Endodermal cell (in vitro differentiated cells): ENCODE results near the gene HOXA5. TPM values are rescaled to one million over a fixed set of nuclear protein-coding genes. Genes with fewer than 3 reads are reported as not detected.

Experiments
- DNase-seq: peaks from one replicate; pipeline ENCODE4 v3.0.0-alpha.2; 2017
- H3K27ac ChIP-seq: 2 replicates; pipeline ENCODE4 v1.5.1; 2013; ENCODE audit warnings: mild to moderate bottlenecking, low read depth, low read length, moderate library complexity
- H3K27me3 ChIP-seq: 2 replicates; pipeline ENCODE4 v1.6.1; 2013; ENCODE audit warnings: mild to moderate bottlenecking, low read length, moderate library complexity; ENCODE audit not compliant: insufficient read depth, control insufficient read depth, poor library complexity, severe bottlenecking
- H3K36me3 ChIP-seq: 2 replicates; pipeline ENCODE4 v1.7.0; 2013; ENCODE audit warnings: mild to moderate bottlenecking, low read length, moderate library complexity; ENCODE audit not compliant: control insufficient read depth, insufficient read depth
- H3K4me1 ChIP-seq: one replicate; pipeline ENCODE4 v1.7.0; 2013; ENCODE audit warnings: low read length; ENCODE audit not compliant: control insufficient read depth, insufficient read depth
- H3K4me3 ChIP-seq: 2 replicates; pipeline ENCODE4 v1.5.1; 2013; ENCODE audit warnings: mild to moderate bottlenecking, low read length, moderate library complexity
- H3K9ac ChIP-seq: 2 replicates; pipeline ENCODE4 v1.6.1; 2013; ENCODE audit warnings: mild to moderate bottlenecking, low read length, moderate library complexity; ENCODE audit not compliant: poor library complexity, severe bottlenecking; ENCODE audit errors: extremely low read depth
- H3K9me3 ChIP-seq: 2 replicates; pipeline ENCODE4 v1.6.1; 2013; ENCODE audit warnings: mild to moderate bottlenecking, low read length, moderate library complexity; ENCODE audit not compliant: control insufficient read depth
- H3K27ac Mint-ChIP-seq: 2 replicates; pipeline ENCODE4 v1.8.0; 2020; ENCODE audit warnings: mixed read lengths
- H3K27me3 Mint-ChIP-seq: 2 replicates; pipeline ENCODE4 v1.8.0; 2021; ENCODE audit warnings: mild to moderate bottlenecking, mixed read lengths; ENCODE audit not compliant: insufficient read depth
- H3K36me3 Mint-ChIP-seq: 2 replicates; pipeline ENCODE4 v1.8.0; 2020; ENCODE audit warnings: low read depth, mixed read lengths
- H3K4me1 Mint-ChIP-seq: 2 replicates; pipeline ENCODE4 v1.8.0; 2020; ENCODE audit warnings: mixed read lengths
- H3K4me3 Mint-ChIP-seq: 2 replicates; pipeline ENCODE4 v1.8.0; 2020; ENCODE audit warnings: mild to moderate bottlenecking, moderate library complexity, mixed read lengths
- H3K9me3 Mint-ChIP-seq: 2 replicates; pipeline ENCODE4 v1.8.0; 2020; ENCODE audit warnings: mild to moderate bottlenecking, mixed read lengths
- CTCF ChIP-seq: fragments of 200-600 bp; sonication (generic); conservative IDR thresholded peaks from 2 replicates; pipeline ENCODE4 v1.5.0; 2021; ENCODE audit warnings: antibody characterized with exemption, mild to moderate bottlenecking
- WGBS, 2 experiments: methylation state at CpG; one replicate each; pipeline versions ENCODE4 v1.1.5 to v1.1.7; 2013; ENCODE audit warnings: missing lambda C conversion rate in 2 of 2, mixed read lengths in 1 of 2; ENCODE audit not compliant: insufficient coverage in 1 of 2, insufficient read length in 1 of 2; 5-methylcytosine and 5-hydroxymethylcytosine counted together
- total RNA-seq, 2 donors: library from RNA; stranded (reverse); fragmentation: NEBNext Ultra II Directional in 1 of 2; extraction: Animal tissue kit (Norgen Biotek cat#: 25700) in 1 of 2; gene quantifications; 2 replicates in 1 of 2; 3 replicates in 1 of 2; pipeline ENCODE4 v1.2.1, GENCODE V29; 2021

The HOXA5 gene
- total RNA-seq, 2 donors from 2014 or later: not detected

- no peak overlapping the region for H3K27ac Mint-ChIP-seq
- 41 to 46% methylated on average over 3 to 6 of the region's 6 CpGs for WGBS, 2 experiments
- H3K27me3 ChIP-seq: peaks cover 100% of the 10 kb centered on the region
- TF ChIP-seq CTCF: no peak
- H3K36me3 ChIP-seq: no peaks in the 10 kb centered on the region
- peaks cover 28% of the 10 kb centered on the region for H3K4me1 Mint-ChIP-seq
- H3K4me3 ChIP-seq: no peak overlapping the region
- H3K27ac ChIP-seq: no peak overlapping the region
- no peaks in the 10 kb centered on the region for H3K36me3 Mint-ChIP-seq
- peaks cover 5% of the 10 kb centered on the region for H3K9me3 Mint-ChIP-seq
- no peaks in the 10 kb centered on the region for H3K9me3 ChIP-seq
- H3K9ac ChIP-seq: no peak overlapping the region
- peaks cover 100% of the 10 kb centered on the region for H3K27me3 Mint-ChIP-seq
- no peak for DNase-seq
- no peak overlapping the region for H3K4me3 Mint-ChIP-seq
- H3K4me1 ChIP-seq: no peaks in the 10 kb centered on the region
Observed at GRCh38 chr7:27093184-27093895, 50.1 kb downstream of the HOXA5 start.

- Mint-ChIP-seq H3K4me3 (no peak overlapping the region), H3K4me1 (peaks cover 28% of the 10 kb centered on the region), H3K27ac (no peak overlapping the region), H3K27me3 (peaks cover 100% of the 10 kb centered on the region), H3K9me3 (peaks cover 7% of the 10 kb centered on the region), H3K36me3 (no peaks in the 10 kb centered on the region)
- TF ChIP-seq CTCF: no peak
- no peak for DNase-seq
- Histone ChIP-seq H3K27me3 (peaks cover 100% of the 10 kb centered on the region), H3K4me1 (no peaks in the 10 kb centered on the region), H3K9ac (no peak overlapping the region), H3K9me3 (no peaks in the 10 kb centered on the region), H3K36me3 (no peaks in the 10 kb centered on the region), H3K4me3 (no peak overlapping the region), H3K27ac (no peak overlapping the region)
- WGBS, 2 experiments: 75% methylated on average over 1 of the region's 1 CpG; no CpG with 5 or more reads in 1 of the 2 experiments
Observed at GRCh38 chr7:27092819-27093110, 50.7 kb downstream of the HOXA5 start.

GRCh38 chr7:27091941-27092818 lies 51.3 kb downstream of the HOXA5 start:
- H3K27ac Mint-ChIP-seq: no peak overlapping the region
- no peak for TF ChIP-seq CTCF

More at GRCh38 chr7:27091941-27092818, 51.3 kb downstream of the HOXA5 start:
- Histone ChIP-seq H3K9me3 (no peaks in the 10 kb centered on the region), H3K27ac (no peak overlapping the region), H3K27me3 (peaks cover 100% of the 10 kb centered on the region), H3K9ac (no peak overlapping the region), H3K4me3 (no peak overlapping the region), H3K36me3 (no peaks in the 10 kb centered on the region), H3K4me1 (no peaks in the 10 kb centered on the region)
- Mint-ChIP-seq H3K9me3 (peaks cover 13% of the 10 kb centered on the region), H3K4me3 (no peak overlapping the region), H3K36me3 (no peaks in the 10 kb centered on the region), H3K4me1 (peaks cover 28% of the 10 kb centered on the region), H3K27me3 (peaks cover 100% of the 10 kb centered on the region)
- 10 to 25% methylated on average over 7 to 9 of the region's 9 CpGs for WGBS, 2 experiments
- DNase-seq: peak; percentile 79
